ENCODE data around the gene PRSS36.
"Not testable (repeated sequence)": the region's sequence is repeated elsewhere in the genome, so short reads cannot be mapped to it uniquely, and the experiment has no call there.

PRSS36 gene

DNA sequence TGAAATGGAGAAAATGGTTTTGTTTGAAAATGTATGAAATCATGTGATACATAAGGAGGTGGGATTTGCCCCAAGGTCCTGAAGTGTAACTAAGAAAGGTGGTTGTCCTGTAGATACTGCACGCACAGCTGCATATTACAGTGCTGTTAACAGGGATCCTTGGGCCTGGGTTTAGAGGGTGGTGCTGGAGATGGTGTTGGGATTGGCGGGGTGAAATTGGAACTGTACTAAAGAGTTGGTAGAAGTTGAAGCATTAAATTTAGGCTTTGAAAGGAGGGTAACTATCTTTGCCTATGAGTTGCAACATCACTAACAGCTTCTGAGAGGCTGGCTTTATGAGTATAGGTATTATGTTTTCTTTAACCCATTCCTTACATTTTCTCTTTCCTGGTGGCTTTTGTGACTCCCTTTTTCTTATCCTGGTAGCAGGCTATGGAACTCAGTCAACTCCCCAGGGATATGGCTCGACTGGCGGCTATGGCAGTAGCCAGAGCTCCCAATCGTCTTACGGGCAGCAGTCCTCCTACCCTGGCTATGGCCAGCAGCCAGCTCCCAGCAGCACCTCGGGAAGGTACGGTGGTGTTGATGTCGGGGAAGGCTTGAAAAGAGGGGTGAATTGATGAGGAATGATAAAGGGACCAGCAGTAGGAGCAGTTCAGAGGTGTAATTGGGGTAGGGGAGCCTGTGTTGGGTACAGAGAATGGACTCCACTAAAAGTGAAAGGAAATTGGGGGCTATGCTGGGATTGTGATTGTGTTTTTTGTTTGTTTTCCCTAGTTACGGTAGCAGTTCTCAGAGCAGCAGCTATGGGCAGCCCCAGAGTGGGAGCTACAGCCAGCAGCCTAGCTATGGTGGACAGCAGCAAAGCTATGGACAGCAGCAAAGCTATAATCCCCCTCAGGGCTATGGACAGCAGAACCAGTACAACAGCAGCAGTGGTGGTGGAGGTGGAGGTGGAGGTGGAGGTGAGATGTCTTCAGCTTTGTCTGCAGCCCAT is 33.9 kb upstream of the PRSS36 start:
- DNase-seq, result no peak

DNA sequence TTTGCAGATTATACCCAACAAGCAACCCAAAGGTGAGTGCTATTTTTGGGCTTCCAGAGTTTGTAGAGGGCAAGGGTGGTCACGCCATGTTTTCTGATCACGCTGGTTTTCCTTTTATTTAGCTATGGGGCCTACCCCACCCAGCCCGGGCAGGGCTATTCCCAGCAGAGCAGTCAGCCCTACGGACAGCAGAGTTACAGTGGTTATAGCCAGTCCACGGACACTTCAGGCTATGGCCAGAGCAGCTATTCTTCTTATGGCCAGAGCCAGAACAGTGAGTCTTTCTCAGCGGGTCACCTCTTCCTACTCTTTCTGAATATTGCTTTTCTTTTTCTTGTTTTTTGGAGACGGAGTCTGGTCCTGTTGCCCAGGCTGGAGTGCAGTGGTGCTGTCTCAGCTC is 32.5 kb upstream of the PRSS36 start:
- DNase-seq, result no peak

DNA sequence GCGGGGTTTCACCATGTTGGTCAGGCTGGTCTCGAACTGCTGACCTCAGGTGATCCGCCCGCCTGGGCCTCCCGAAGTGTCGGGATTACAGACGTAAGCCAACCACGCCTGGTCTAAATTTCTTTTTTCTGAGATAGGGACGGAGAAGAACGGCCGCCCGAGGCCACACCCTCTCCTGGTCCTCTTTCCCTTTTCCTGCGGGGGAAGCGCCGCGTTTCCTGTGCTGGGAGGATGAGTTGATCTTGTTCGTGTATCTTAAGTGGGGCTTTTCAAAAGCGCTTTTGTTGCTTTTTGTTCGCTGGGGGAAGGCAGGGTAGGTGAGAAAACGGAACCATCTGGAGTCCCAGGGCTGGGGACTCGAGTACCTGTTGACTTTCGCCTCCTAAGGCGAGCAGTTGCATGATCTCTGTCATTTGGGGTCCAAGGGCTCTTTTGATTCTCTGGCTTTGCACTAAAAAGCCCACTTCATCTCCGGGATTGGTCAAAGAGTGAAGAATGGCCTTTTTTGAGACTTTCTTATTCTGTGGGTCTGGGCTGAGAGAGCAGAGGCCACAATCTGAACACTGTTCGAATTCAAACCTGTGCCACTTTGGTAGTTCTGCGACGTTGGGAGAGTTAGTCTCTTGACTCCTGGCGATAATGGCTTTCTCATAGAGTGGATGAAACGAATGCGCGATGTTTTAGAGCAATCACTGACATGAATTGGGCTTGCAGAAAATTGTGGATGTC is 31.4 kb upstream of the PRSS36 start:
- no peak for DNase-seq

DNA sequence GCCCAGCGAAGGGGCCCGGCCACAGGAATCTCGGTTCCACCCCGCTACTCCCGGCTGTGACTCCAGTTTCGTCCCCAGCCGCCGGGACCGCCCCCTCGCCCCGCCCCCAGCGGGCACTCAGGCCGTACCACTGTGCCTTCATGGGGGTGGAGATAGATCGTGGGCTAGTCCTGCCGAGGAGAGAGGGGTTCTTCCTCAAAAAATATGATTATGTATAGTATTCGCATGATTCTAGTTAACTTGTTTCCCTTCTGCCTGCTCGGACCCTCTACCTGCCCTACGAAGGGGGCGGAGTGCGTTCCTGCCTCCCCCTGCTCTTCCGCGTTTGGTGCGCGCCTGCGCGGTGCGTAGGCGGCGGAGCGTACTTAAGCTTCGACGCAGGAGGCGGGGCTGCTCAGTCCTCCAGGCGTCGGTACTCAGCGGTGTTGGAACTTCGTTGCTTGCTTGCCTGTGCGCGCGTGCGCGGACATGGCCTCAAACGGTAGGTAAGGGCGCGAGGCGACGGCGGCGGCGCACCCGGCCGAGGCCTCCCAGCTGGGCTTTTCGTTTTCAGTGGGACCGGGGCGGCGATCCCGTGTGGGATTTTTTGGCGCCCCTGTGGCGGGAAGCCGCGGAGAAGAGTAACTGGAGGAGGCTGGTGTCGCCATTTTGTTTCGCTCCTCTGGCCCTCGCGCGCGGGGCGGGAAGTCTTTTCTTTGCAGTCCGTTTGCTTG is 30.0 kb upstream of the PRSS36 start, which contains the start of gene FUS:
TSS of gene FUS (plus strand) at position 393 of the 713 bp plus-strand sequence. CDS start at position 469, 76 bp downstream.
- DNase-seq, result peak; percentile 91

DNA sequence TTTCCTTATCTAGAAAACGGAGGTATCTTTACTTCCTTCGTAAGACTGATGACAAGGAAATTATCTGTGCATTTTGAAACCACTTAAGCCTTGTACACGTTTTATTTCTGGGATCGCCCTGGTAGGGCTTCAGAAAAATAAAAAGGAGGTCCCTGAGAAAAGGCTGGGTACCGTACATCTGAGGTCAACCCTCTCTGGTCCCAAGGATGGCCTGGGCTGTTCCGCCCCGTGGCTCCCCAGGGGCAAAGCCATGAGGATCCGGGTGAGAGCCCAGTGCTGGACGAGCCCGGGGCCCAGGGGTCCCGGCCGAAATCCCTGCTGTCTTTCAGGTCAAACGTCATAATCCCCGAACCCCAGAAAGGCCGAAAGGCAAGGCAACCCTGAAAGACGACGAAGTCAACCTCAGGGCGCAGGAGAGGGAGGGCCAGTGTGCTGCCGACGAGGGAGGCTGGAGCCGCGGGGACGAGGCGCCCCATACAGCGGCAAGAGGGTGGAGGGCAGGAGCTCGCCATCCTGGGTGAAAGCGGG is 29.4 kb upstream of the PRSS36 start:
- DNase-seq, result no peak

DNA sequence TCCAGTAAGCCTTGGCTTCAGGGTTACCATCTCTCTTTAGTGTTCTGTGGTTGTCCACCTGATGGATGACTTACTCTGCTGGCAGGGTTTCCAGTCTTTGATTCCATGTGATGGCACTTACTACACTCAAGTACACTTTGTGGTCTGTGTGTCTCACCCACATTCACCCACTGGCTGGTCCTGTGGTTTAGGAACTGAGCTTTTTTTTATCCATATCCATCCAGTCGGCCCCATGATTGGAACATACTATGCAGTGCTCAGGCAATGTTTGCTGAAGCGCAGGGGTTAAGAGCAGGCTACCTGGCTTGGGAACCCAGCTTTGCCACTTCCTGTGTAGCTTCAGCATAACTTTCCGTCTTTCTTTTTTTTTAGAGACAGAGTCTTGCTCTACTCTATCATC is 27.3 kb upstream of the PRSS36 start:
- peak; percentile 61 for DNase-seq

DNA sequence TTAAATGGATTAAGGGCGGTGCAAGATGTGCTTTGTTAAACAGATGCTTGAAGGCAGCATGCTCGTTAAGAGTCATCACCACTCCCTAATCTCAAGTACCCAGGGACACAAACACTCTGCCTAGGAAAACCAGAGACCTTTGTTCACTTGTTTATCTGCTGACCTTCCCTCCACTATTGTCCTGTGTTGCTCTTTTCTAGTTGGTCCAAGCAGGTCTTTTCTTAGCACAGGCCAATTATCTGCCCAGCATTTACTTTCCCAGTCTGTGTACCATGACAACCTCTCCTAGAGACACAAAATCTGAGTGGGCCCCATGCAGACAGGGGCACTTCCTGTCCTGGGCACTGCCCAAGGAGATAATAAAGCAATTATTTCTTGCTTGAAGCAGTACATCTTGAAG is 20.2 kb upstream of the PRSS36 start:
- not testable (repeated sequence) for DNase-seq

DNA sequence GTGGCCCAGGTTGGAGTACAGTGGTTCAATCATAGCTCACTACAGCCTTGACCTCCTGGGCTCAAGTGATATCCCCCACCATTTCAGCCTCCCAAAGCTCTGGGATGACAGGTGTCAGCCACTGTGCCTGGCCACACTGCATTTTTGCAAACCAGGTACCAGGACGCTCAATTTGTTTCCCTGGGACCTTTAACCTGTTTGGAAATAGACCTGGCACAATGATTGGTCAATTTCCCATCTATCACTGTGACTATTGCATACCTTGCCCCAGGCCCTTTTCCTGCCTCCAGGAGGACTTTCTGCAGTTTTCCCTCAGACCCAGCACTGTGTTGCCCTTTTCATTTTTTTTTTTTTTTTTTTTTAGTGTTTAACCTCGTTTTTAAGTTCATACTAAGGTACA is 19.0 kb upstream of the PRSS36 start:
- DNase-seq, result no peak

DNA sequence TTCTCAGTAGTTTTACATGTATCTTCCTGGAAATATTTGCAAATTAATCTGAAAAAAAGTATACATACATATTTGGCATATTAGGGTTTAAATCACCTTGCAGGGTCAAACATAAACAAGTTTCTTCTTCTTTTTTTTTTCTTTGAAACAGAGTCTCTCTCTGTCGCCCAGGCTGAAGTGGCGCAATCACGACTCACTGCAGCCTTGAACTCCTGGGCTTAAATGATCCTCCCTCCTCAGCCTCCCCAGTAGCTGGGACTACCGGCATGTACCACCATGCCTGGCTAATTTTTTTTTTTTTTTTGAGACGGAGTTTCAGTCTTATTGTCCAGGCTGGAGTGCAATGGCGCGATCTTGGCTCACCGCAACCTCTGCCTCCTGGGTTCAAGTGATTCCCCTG is 17.4 kb upstream of the PRSS36 start:
- no peak for DNase-seq

DNA sequence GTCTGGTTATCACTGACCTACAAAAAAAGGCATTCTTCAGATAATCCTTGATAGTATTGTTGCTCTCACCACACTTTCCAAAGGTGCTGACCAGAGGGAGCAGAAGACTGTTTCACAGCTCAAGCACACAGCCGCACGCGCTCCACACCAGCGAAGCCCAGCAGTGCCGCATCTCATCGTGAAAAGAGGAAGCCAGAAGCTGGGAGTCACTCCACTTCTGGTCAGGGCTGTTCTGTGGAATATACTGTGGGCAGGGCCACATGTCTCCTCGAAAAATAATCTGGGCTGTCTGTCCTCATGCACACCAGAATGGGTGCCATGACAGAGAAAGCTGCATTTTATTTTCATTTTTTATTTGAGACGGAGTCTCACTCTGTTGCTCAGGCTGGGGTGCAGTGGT is 7.3 kb upstream of the PRSS36 start:
- DNase-seq, result no peak

DNA sequence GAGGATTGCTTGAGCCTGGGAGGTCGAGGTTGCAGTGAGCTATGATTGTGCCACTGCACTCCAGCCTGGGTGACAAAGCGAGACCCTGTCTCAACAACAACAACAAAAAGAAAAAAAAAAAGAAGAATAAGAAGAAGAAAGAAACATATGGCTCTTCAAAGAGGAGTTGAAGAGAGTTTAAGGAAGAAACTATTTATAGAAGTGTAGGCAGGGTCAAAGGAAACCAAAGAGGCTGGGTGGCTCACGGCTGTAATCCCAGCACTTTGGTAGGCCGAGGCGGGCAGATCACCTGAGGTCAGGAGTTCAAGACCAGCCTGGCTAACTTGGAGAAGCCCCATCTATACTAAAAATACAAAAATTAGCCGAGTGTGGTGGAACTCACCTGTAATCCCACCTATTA is 1.1 kb upstream of the PRSS36 start:
- DNase-seq, result not testable (repeated sequence)

DNA sequence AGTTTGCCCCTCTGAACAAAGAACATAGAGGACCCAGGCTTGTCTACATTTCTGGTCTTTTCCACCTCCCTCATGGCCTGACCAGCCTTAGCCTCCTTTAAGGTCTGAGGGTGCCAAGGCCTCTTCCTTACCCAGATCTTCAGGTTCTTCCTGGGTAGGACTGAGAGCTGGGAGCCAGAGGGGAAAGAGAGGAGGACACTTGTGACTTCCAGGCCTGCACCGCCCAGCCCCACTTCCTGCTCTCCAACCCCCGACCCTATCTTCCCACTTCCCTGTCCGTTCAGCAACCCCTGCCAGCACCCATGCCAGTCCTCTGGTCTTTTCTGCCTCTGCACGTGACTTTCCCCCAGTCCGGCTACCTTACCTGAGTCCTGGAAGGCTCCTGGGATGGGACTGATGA is 534 bp downstream of the PRSS36 start:
- no peak for DNase-seq

DNA sequence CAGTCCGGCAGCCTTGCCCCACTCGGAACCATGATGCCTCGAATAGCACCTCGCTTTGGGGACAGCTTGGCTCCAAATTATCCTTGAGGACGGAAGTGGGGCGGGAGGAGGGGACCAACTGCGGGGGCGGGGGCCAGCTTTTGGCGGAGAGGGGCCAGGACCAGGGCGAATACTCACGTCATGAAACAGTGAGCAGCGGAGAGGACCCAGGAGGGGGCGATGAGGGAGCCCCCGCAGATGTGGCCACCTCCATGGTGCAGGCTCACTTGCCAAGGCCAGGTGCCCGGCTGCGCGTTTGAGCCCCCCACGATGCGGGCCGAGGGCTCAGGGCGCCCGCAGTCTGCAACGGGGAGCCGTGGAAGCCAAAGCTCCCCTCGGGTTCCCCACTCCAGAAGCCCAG is 970 bp downstream of the PRSS36 start:
- DNase-seq, result no peak

DNA sequence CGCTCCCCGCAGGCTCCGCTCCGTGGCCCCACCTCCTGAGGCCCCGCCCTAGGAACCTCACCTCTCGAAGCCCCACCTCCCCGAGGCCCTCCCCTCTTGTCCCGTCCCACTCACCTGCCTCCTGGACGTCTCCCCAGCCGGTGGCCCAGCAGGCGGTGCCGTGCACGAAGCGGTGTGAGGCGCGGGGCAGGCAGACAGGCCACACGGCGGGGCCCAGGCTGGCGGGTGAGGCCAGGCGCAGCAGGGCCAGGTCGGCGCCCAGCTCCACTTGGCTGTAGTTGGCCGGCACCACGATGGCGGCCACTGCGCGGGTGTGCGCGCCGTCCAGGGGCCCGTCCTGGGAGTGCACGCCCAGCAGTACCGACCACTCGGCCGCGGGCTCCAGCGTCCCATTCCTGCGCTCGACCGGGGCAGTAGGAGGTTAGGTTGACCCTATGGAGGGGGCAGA is 1.6 kb downstream of the PRSS36 start:
- no peak for DNase-seq

DNA sequence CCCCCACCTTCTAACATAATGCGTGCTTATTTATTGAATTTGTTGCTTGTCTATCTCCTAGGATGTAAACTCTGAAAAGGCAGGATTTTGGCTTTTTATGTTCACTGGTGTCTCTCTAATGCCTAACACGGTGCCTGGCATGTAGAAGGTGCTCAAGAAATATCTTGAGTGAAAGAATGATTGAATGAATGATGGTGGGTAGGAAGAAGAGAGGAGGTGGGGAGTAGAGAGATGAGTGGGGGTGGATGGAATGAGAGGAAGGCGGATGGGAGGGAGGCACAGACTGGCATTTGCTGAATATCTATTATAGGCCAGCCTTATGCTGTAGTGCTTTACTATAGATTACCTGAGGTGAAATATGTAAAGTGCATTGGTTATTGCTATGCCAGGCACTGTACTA is 2.3 kb downstream of the PRSS36 start:
- no peak for DNase-seq

DNA sequence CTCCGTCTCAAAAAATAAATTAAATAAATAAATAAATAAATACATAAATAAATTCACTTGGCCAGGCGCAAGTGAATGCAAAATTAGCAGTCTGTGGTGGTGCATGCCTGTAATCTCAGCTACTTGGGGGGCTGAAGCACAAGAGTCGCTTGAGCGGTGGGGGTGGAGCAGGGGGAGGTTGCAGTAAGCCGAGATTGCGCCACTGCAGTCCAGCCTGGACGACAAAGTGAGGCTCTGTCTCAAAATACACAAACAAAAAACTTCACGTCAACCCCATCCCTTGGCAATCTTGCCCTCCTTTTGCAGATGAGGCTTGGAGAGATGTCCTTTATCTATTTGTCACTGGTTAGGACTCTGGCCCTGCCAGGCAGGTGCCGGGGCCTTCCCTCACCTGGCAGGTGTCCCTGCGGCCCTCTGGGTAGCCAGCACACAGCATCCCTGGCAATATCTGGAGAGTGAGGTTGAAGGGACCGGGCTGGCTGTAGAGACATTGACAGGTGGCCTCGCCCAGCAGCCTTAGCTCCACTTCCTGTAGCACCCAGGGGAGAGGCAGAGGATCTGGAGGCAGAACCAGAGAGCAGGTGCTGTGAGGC is 4.4 kb downstream of the PRSS36 start:
- no peak for DNase-seq

DNA sequence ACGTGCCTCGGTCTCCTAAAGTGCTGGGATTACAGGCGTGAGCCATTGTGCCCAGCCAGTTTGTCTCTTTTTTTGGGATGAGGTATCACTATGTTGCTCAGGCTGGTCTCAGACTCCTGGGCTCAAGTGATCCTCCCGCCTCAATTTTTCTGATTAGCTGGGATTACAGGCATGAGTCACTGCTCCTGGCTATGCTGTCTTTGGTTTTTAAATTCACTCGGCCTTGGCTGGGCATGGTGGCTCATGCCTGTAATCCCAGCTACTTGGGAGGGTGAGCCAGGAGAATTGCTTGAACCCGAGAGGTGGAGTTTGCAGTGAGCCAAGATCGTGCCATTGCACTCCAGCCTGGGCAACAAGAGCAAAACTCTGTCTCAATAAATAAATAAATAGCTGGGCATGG is 5.4 kb downstream of the PRSS36 start:
- not testable (repeated sequence) for DNase-seq

DNA sequence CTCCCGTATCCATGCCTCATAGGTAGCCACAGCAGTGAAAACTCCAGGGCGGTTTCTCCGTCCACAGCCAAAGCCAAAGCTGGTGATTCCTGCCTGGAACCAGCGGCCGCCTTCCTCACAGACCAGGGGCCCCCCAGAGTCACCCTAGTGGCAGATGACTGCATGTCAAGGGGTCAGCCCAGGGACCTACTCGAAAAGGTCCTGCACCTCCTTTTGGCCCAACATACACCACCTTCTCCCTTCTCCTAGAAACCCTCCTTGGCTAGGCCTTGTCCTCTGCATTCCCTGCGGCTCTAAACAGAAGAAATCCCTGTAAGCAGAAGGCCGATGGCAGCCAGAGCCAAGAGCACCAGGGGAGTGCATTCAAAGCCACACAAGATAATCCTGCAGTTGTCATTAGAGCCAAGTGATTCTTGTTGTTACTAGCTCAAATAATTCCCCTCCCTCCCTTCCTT is 6.1 kb downstream of the PRSS36 start:
- DNase-seq, result no peak

DNA sequence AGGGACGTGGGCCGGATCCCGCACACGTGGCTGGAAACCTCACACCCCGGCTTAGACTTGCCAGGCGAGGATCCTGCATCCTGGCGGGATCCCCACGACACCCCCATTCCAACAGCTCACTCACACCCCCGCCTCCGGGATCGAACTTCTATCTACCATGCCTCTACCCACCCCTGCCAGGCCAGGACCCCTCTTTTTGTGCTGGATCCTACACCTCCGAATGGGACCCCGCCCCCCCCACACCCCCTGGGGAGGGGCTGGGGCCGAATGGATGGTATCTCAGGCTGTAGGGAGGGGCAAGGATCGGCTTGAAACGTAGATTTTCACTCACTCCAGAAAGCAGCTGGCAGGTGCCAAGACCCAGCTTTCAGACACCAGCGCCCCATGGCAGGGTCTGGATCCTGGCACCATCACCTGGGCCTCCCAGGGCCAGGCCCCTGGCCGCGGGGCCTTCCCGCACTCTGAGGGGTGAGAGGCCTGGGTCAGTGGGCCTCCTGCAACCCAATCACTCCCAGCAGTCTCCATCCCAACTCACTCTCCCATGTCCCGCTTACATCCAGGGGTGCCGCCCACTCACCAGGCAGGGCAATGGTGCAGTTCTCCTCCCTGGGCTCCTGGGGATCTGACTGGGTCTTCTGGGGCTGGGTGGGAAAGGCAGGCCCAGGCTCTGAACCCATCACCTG is 6.7 kb downstream of the PRSS36 start:
- DNase-seq, result no peak

DNA sequence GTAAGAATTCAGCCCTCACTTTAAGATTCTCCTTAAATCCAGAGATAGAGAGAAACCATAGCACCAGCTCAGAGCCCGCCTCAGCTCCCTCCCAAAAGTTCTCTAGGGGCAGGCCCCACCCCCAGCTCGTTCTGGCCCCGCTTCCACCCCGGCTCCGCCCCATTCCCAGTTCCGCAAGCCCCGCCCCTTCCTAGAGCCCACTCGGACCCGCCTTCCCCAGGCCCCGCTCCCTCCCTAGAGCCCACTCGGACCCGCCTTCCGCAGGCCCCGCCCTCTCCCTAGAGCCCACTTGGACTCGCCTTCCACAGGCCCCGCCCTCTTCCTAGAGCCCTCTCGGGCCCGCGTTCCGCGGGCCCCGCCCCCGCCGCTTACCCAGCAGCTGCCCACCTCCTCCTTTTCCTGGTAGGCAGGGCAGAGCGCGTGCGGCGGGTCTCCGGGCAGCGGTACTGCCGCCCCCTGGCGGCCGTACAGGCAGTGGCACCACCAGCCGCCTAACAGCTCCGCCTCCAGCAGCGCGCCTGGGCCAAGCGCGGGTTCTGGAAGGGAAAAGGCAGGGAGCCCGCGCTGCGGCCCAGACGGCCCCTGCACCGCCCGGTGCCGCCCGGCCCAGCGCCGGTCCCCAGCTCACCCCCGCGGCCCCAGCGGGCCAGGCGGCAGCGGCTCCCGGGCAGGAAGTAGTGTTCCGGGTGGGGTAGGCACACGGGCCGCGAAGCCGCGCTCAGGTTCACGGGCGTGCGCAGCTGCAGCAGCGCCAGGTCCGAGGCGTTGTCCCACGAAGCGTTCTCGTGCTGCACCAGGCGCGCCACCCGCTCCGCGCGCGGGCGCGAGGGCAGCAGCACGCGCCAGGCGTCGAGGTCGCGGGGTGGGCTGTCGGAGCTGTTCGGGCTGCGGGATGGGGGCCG is 7.5 kb downstream of the PRSS36 start:
- DNase-seq, result peak; percentile 94

All from central memory CD4-positive, alpha-beta T cell (primary cell).